Astrocyte of the cerebellum (primary cell): ENCODE data around the gene CFAP410.

Source experiments
- DNase-seq: peaks from one replicate; pipeline ENCODE4 v3.0.0-alpha.2; 2011; ENCODE audit warnings: low read depth
- H3K4me3 ChIP-seq: 2 replicates; pipeline ENCODE4 v1.5.1; 2011; ENCODE audit warnings: mild to moderate bottlenecking, low read depth, low read length, moderate library complexity
- in situ Hi-C: cut with HindIII; loops from 2 replicates; pipeline ENCODE4 v1.10.0; 2017; ENCODE audit warnings: low sequenced_read_pairs
- TF ChIP-seq, protein P1 (sequence below): IDR thresholded peaks from 2 replicates; pipeline ENCODE4 v1.5.1; 2012; ENCODE audit warnings: low read length, low read depth, moderate library complexity, mild to moderate bottlenecking; ENCODE audit errors: missing control alignments

Gene CFAP410

GRCh38 chr21:44291936-44292811 is 47.0 kb downstream of the CFAP410 start:
- DNase-seq: no peak
- in situ Hi-C loops: no loop called here
- TF ChIP-seq, protein P1, sequence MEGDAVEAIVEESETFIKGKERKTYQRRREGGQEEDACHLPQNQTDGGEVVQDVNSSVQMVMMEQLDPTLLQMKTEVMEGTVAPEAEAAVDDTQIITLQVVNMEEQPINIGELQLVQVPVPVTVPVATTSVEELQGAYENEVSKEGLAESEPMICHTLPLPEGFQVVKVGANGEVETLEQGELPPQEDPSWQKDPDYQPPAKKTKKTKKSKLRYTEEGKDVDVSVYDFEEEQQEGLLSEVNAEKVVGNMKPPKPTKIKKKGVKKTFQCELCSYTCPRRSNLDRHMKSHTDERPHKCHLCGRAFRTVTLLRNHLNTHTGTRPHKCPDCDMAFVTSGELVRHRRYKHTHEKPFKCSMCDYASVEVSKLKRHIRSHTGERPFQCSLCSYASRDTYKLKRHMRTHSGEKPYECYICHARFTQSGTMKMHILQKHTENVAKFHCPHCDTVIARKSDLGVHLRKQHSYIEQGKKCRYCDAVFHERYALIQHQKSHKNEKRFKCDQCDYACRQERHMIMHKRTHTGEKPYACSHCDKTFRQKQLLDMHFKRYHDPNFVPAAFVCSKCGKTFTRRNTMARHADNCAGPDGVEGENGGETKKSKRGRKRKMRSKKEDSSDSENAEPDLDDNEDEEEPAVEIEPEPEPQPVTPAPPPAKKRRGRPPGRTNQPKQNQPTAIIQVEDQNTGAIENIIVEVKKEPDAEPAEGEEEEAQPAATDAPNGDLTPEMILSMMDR: no peak
- no peak overlapping the region for H3K4me3 ChIP-seq

DNA sequence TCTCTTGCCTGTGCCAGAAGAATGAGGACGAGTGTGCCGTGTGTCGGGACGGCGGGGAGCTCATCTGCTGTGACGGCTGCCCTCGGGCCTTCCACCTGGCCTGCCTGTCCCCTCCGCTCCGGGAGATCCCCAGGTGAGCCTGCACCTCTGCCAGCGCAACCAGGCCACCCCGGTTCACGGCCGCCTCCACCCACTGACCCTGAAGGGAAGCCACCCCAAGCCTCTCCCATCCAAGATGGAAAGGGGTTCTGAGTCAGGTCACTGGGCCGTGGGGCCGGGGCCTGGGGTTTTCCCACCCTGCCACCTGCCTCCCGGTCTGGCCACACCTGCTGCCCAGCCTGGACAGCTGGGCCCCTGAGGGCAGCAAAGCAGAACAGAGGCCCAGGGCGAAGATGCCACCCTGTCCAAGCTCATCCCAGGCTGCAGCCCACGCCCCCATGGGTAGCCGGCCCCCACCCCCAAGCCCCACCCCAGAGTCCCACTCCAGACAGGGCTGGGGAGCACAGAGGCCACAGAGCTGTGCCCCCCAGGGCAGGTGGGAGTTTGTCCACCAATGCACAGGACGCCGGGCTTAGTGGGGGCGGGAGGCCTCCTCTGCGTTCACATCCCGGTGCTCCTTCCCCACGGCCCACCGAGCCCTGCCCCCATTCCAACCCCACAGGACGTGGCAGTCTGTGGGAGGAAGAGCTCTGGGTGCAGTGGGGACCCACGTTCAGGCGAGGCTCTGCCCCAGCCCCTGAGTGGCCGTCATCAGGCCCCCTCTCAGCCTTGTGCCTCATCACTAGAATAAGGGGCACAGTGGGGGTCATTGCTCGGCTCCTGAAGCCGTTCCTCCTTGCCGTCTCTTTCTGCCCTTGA is 47.9 kb downstream of the CFAP410 start:
- in situ Hi-C loops: no loop called here
- TF ChIP-seq, protein P1: no peak
- no peak overlapping the region for H3K4me3 ChIP-seq
- no peak for DNase-seq

DNA sequence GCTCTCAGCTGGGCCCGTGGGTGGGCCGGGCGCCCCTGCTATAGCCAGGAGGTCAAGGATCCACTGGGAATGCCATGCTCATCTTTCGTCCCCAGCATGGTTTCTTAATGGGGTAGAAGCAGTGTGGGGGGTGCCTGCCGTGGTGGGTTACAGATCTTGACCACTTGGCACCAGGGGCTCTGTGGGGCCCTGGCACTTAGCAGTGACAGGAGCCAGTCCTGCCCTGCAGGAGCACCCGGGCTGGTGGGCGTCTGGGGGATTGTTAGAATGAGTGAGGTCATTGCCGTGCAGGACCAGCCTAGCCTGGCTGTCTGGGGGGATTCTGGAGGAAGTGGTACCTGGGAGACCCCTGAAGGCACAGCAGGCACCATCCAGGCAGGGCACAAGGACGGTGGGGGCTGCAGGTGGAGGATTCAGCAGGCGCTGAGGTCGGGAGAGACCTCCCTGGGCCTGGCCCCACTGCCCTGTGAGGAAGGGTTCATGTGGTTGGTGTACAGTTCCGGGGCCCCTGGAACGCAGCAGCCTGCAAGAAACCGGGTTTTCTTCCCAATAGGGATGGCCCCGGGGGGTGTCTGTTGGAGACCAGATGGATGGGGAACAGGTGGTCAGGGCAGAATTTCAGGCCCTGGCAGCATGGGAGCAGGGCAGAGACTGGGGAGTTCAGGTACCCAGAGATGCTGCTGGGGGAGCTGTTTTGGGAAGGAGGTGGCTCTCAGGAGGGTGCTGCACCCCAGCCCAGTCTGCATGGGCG is 48.7 kb downstream of the CFAP410 start:
- no peak overlapping the region for H3K4me3 ChIP-seq
- DNase-seq: no peak
- in situ Hi-C loops: no loop called here
- TF ChIP-seq, protein P1: no peak

DNA sequence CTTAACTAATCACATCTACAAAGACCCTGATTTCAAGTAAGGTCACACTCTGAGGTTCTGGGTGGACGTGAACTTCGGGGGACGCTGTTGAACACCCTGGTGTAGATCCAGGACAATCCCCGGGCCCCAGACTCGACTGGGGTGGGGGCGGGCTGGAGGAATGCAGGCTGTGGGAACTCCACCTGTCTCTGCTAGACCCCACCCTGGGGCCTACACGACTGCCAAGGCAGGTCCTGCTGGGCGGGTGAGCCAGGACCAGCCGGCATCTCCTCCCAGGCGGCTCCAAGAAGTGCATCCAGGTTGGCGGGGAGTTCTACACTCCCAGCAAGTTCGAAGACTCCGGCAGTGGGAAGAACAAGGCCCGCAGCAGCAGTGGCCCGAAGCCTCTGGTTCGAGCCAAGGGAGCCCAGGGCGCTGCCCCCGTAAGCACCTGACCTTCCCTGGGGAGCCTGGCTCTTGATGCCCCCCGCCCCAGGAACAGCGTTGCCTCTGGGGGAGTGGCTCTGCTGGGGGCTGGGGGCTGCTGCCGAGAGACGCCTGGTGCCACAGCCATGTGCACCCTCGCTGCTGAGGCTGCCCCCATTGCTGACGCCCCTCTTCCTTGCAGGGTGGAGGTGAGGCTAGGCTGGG is 49.7 kb downstream of the CFAP410 start:
- no peak overlapping the region for H3K4me3 ChIP-seq
- in situ Hi-C loops: no loop called here
- TF ChIP-seq, protein P1: no peak
- no peak for DNase-seq

GRCh38 chr21:44288251-44289110 is 50.7 kb downstream of the CFAP410 start:
- no peak overlapping the region for H3K4me3 ChIP-seq
- TF ChIP-seq, protein P1: no peak
- DNase-seq: no peak
- in situ Hi-C loops: no loop called here
